OCI-LY1 (cell line): ENCODE results near the gene SIRT5.

Source experiments
- H2AFZ ChIP-seq: fragments of 200-600 bp; sonication (generic), shearing (Covaris generic); 2 replicates; pipeline ENCODE4 v1.6.0; 2014; ENCODE audit warnings: antibody characterized with exemption, mild to moderate bottlenecking, low read length
- H3F3A ChIP-seq: fragments of 200-600 bp; sonication (generic), shearing (Covaris generic); 2 replicates; pipeline ENCODE4 v1.6.0; 2014; ENCODE audit warnings: mild to moderate bottlenecking, antibody characterized with exemption, low read length, moderate library complexity; ENCODE audit not compliant: insufficient read depth
- H3K27ac ChIP-seq: fragments of 200-600 bp; sonication (generic); 2 replicates; pipeline ENCODE4 v1.5.1; 2014; ENCODE audit warnings: low read length, mixed run types, mild to moderate bottlenecking, low read depth; ENCODE audit not compliant: poor library complexity, severe bottlenecking
- H3K27me3 ChIP-seq: fragments of 200-600 bp; sonication (generic); 2 replicates; pipeline ENCODE4 v1.6.0; 2014; ENCODE audit warnings: antibody characterized with exemption, mild to moderate bottlenecking, low read length, moderate library complexity; ENCODE audit not compliant: insufficient read depth
- H3K36me3 ChIP-seq: fragments of 200-600 bp; sonication (generic); 2 replicates; pipeline ENCODE4 v1.6.1; 2014; ENCODE audit warnings: mild to moderate bottlenecking, antibody characterized with exemption, low read length, moderate library complexity, mixed read lengths; ENCODE audit not compliant: insufficient read depth
- H3K4me1 ChIP-seq: fragments of 200-600 bp; sonication (generic); 2 replicates; pipeline ENCODE4 v1.5.1; 2014; ENCODE audit warnings: mild to moderate bottlenecking, low read length, moderate library complexity; ENCODE audit not compliant: insufficient read depth, severe bottlenecking
- H3K4me2 ChIP-seq: fragments of 200-600 bp; sonication (generic), shearing (Covaris generic); 2 replicates; pipeline ENCODE4 v1.6.1; 2014; ENCODE audit warnings: low read length
- H3K4me3 ChIP-seq: fragments of 200-600 bp; sonication (generic); 2 replicates; pipeline ENCODE4 v1.5.1; 2014; ENCODE audit warnings: low read length, low read depth, mild to moderate bottlenecking, mixed read lengths; ENCODE audit not compliant: poor library complexity, severe bottlenecking
- H3K79me2 ChIP-seq: fragments of 200-600 bp; shearing (Covaris generic); 2 replicates; pipeline ENCODE4 v1.6.1; 2016; ENCODE audit warnings: mixed run types, low read length, mixed read lengths; ENCODE audit not compliant: insufficient read depth
- H3K9ac ChIP-seq: fragments of 200-600 bp; sonication (generic), shearing (Covaris generic); 2 replicates; pipeline ENCODE4 v1.6.1; 2014; ENCODE audit warnings: mild to moderate bottlenecking, low read length, mixed read lengths
- H3K9me2 ChIP-seq: fragments of 200-600 bp; sonication (generic), shearing (Covaris generic); 2 replicates; pipeline ENCODE4 v1.6.1; 2014; ENCODE audit warnings: low read depth, mild to moderate bottlenecking, low read length, mixed read lengths
- H3K9me3 ChIP-seq: fragments of 200-600 bp; shearing (Covaris generic); 2 replicates; pipeline ENCODE4 v1.6.1; 2014; ENCODE audit warnings: low read length, mixed read lengths
- H4K20me1 ChIP-seq: fragments of 200-600 bp; sonication (generic), shearing (Covaris generic); 2 replicates; pipeline ENCODE4 v1.6.0; 2016; ENCODE audit warnings: mild to moderate bottlenecking, low read length; ENCODE audit not compliant: insufficient read depth
- EZH2 ChIP-seq: fragments of 200-600 bp; sonication (generic), shearing (Covaris generic); IDR thresholded peaks from 2 replicates; pipeline ENCODE4 v1.8.0; 2017; ENCODE audit warnings: borderline replicate concordance, mixed run types, mild to moderate bottlenecking, antibody characterized with exemption, low read length, moderate library complexity, mixed read lengths
- TF ChIP-seq, protein P1 (sequence below): fragments of 200-600 bp; sonication (generic), shearing (Covaris generic); IDR thresholded peaks from 2 replicates; pipeline ENCODE4 v1.5.1; 2017; ENCODE audit warnings: mild to moderate bottlenecking, antibody characterized with exemption, low read length, moderate library complexity, mixed read lengths

SIRT5 gene

GRCh38 chr6:13589801-13590200, 15.4 kb downstream of the SIRT5 start:
- no peaks in the 10 kb centered on the region for H3F3A ChIP-seq
- H3K27ac ChIP-seq: no peak overlapping the region
- TF ChIP-seq EZH2: no peak
- TF ChIP-seq, protein P1, sequence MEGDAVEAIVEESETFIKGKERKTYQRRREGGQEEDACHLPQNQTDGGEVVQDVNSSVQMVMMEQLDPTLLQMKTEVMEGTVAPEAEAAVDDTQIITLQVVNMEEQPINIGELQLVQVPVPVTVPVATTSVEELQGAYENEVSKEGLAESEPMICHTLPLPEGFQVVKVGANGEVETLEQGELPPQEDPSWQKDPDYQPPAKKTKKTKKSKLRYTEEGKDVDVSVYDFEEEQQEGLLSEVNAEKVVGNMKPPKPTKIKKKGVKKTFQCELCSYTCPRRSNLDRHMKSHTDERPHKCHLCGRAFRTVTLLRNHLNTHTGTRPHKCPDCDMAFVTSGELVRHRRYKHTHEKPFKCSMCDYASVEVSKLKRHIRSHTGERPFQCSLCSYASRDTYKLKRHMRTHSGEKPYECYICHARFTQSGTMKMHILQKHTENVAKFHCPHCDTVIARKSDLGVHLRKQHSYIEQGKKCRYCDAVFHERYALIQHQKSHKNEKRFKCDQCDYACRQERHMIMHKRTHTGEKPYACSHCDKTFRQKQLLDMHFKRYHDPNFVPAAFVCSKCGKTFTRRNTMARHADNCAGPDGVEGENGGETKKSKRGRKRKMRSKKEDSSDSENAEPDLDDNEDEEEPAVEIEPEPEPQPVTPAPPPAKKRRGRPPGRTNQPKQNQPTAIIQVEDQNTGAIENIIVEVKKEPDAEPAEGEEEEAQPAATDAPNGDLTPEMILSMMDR: no peak
- H3K27me3 ChIP-seq: no peaks in the 10 kb centered on the region
- no peaks in the 10 kb centered on the region for H3K9me3 ChIP-seq
- H3K79me2 ChIP-seq: no peaks in the 10 kb centered on the region
- H3K4me1 ChIP-seq: no peaks in the 10 kb centered on the region
- H2AFZ ChIP-seq: no peak overlapping the region
- no peak overlapping the region for H3K4me2 ChIP-seq
- no peaks in the 10 kb centered on the region for H4K20me1 ChIP-seq
- H3K4me3 ChIP-seq: no peak overlapping the region
- H3K9me2 ChIP-seq: no peaks in the 10 kb centered on the region
- peaks cover 57% of the 10 kb centered on the region for H3K36me3 ChIP-seq
- no peak overlapping the region for H3K9ac ChIP-seq

GRCh38 chr6:13590574-13591153, 16.3 kb downstream of the SIRT5 start:
- Histone ChIP-seq H2AFZ (no peak overlapping the region), H3K9ac (no peak overlapping the region), H3K27ac (no peak overlapping the region), H3K79me2 (no peaks in the 10 kb centered on the region), H3K36me3 (peaks cover 65% of the 10 kb centered on the region), H3K9me2 (no peaks in the 10 kb centered on the region), H3K4me3 (no peak overlapping the region), H3K9me3 (no peaks in the 10 kb centered on the region), H3K4me1 (no peaks in the 10 kb centered on the region), H3K27me3 (no peaks in the 10 kb centered on the region), H4K20me1 (no peaks in the 10 kb centered on the region), H3K4me2 (no peak overlapping the region), H3F3A (no peaks in the 10 kb centered on the region)
- no peak for TF ChIP-seq EZH2
- TF ChIP-seq, protein P1: no peak

DNA sequence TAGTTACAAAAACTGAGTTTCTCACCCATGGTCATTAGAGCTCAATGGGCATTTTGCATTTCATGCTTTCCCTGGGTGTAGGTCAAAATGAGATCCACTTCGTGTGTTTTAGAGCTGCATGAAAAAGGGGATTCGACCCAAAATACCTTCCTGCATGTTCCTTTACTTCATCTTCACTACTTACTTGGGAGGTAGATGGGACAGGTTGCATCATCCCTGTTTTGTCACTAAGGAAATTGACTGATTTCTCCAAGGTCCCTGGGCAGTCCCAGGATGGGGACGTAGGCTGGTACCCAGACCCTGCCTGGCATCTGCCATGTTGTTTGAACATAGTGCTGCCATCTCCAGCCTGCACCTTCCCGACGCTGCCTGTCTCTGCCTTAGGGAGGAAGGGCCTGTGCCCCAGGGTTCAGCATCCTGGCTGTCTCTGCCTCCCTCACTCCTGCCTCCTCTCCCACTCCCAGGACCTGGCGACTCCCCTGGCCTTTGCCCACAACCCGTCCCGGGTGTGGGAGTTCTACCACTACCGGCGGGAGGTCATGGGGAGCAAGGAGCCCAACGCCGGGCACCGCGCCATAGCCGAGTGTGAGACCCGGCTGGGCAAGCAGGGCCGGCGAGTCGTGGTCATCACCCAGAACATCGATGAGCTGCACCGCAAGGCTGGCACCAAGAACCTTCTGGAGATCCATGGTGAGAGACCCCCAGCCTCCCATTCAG, 17.0 kb downstream of the SIRT5 start:
- H3K9me2 ChIP-seq: no peaks in the 10 kb centered on the region
- H3K36me3 ChIP-seq: peaks cover 68% of the 10 kb centered on the region
- no peak overlapping the region for H2AFZ ChIP-seq
- no peak for TF ChIP-seq EZH2
- TF ChIP-seq, protein P1: no peak
- H3F3A ChIP-seq: no peaks in the 10 kb centered on the region
- H3K9ac ChIP-seq: no peak overlapping the region
- H3K4me1 ChIP-seq: no peaks in the 10 kb centered on the region
- no peaks in the 10 kb centered on the region for H3K79me2 ChIP-seq
- no peak overlapping the region for H3K4me2 ChIP-seq
- no peaks in the 10 kb centered on the region for H3K9me3 ChIP-seq
- H3K4me3 ChIP-seq: no peak overlapping the region
- no peaks in the 10 kb centered on the region for H3K27me3 ChIP-seq
- H3K27ac ChIP-seq: no peak overlapping the region
- H4K20me1 ChIP-seq: no peaks in the 10 kb centered on the region
